Measurements from ENCODE around the gene SP140. TPM values are rescaled to one million over a fixed set of nuclear protein-coding genes. Genes with fewer than 3 reads are reported as not detected.

SP140 gene
- polyA plus RNA-seq, 3 donors, result 2.5 to 7.3 (median 5.9) TPM

- Histone ChIP-seq H3K79me2 (ENCODE audit: insufficient read depth, low read length) (no peaks in the 10 kb centered on the region), H3K27ac (ENCODE audit: low read depth in 1 of 2, low read length in 2 of 2) (no peak overlapping the region), H3K9ac (ENCODE audit: insufficient read depth, low read length, poor library complexity, severe bottlenecking) (no peak overlapping the region), H3K9me3 (replicated peaks in 1 of 2; ENCODE audit: control insufficient read depth in 1 of 2, insufficient read depth in 1 of 2, low read length in 2 of 2) (no peaks in the 10 kb centered on the region), H3K36me3 (replicated peaks in 1 of 2; ENCODE audit: control insufficient read depth in 1 of 2, insufficient read depth in 2 of 2, low read length in 2 of 2) (no peaks in the 10 kb centered on the region), H3K4me1 (ENCODE audit: control insufficient read depth in 1 of 2, insufficient read depth in 2 of 2, low read length in 2 of 2) (peaks cover 15 to 16% of the 10 kb centered on the region in 2 donors), H3K4me2 (replicated peaks; ENCODE audit: extremely low read depth, low read length, poor library complexity, severe bottlenecking) (no peak overlapping the region), H2AFZ (ENCODE audit: insufficient read depth, low read depth, low read length, poor library complexity, severe bottlenecking) (no peak overlapping the region), H3K4me3 (replicated peaks in 1 of 3; ENCODE audit: low read depth in 2 of 3, low read length in 3 of 3) (no peak overlapping the region), H3K27me3 (ENCODE audit: control insufficient read depth in 2 of 2, insufficient read depth in 2 of 2, low read length in 2 of 2) (no peaks in the 10 kb centered on the region), H4K20me1 (ENCODE audit: insufficient read depth, low read length) (no peaks in the 10 kb centered on the region)
- DNase-seq, result no peak
- Mint-ChIP-seq H3K36me3 (peaks cover 6% of the 10 kb centered on the region in 2 donors), H3K4me1 (peaks cover 23% of the 10 kb centered on the region), H3K27me3 (ENCODE audit: low read depth in 3 of 3) (peaks cover 0 to 4% (median 0%) of the 10 kb centered on the region in 3 donors), H3K9me3 (peaks cover 2 to 20% (median 9%) of the 10 kb centered on the region in 7 donors), H3K4me3 (no peak overlapping the region), H3K27ac (no peak overlapping the region)
- intact Hi-C loops (cut with micrococcal nuclease), result no loop called here
- TF ChIP-seq CTCF (IDR thresholded peaks at IDR 0.05), result no peak
- WGBS (ENCODE audit: insufficient coverage), result no CpG with 5 or more reads among the region's 2 CpGs
These were observed 5.1 kb downstream of the SP140 start for GRCh38 chr2:230230496-230231200.

GRCh38 chr2:230231251-230231650 lies 5.7 kb downstream of the SP140 start:
- no peaks in the 10 kb centered on the region for H4K20me1 ChIP-seq (ENCODE audit: insufficient read depth, low read length)
- no peak overlapping the region for H3K4me2 ChIP-seq (replicated peaks; ENCODE audit: extremely low read depth, low read length, poor library complexity, severe bottlenecking)
- Mint-ChIP-seq H3K4me1 (peaks cover 17% of the 10 kb centered on the region), H3K27ac (no peak overlapping the region), H3K27me3 (ENCODE audit: low read depth in 3 of 3) (peaks cover 0 to 4% (median 0%) of the 10 kb centered on the region in 3 donors), H3K9me3 (peaks cover 2 to 20% (median 9%) of the 10 kb centered on the region in 7 donors), H3K4me3 (no peak overlapping the region), H3K36me3 (peaks cover 6% of the 10 kb centered on the region in 2 donors)
- peaks cover 9 to 10% of the 10 kb centered on the region in 2 donors for H3K4me1 ChIP-seq (ENCODE audit: control insufficient read depth in 1 of 2, insufficient read depth in 2 of 2, low read length in 2 of 2)
- intact Hi-C loops (cut with micrococcal nuclease), result no loop called here
- no CpG with 5 or more reads among the region's 3 CpGs for WGBS (ENCODE audit: insufficient coverage)
- H2AFZ ChIP-seq (ENCODE audit: insufficient read depth, low read depth, low read length, poor library complexity, severe bottlenecking), result no peak overlapping the region
- no peak overlapping the region for H3K27ac ChIP-seq (ENCODE audit: low read depth in 1 of 2, low read length in 2 of 2)
- H3K9ac ChIP-seq (ENCODE audit: insufficient read depth, low read length, poor library complexity, severe bottlenecking), result no peak overlapping the region
- H3K9me3 ChIP-seq (replicated peaks in 1 of 2; ENCODE audit: control insufficient read depth in 1 of 2, insufficient read depth in 1 of 2, low read length in 2 of 2), result no peaks in the 10 kb centered on the region
- H3K27me3 ChIP-seq (ENCODE audit: control insufficient read depth in 2 of 2, insufficient read depth in 2 of 2, low read length in 2 of 2), result no peaks in the 10 kb centered on the region
- H3K36me3 ChIP-seq (replicated peaks in 1 of 2; ENCODE audit: control insufficient read depth in 1 of 2, insufficient read depth in 2 of 2, low read length in 2 of 2), result no peaks in the 10 kb centered on the region
- no peak for TF ChIP-seq CTCF (IDR thresholded peaks at IDR 0.05)
- no peaks in the 10 kb centered on the region for H3K79me2 ChIP-seq (ENCODE audit: insufficient read depth, low read length)
- no peak for DNase-seq
- H3K4me3 ChIP-seq (replicated peaks in 1 of 3; ENCODE audit: low read depth in 2 of 3, low read length in 3 of 3), result no peak overlapping the region
